Omental fat pad (tissue), 4 donors: ENCODE results near the gene YEATS4. TPM values are rescaled to one million over a fixed set of nuclear protein-coding genes. Genes with fewer than 3 reads are reported as not detected.

Source experiments
- ATAC-seq: fragments of 150-250 bp; one replicate; pipeline ENCODE4 v1.9.1; 2016; ENCODE audit warnings: mild to moderate bottlenecking, moderate library complexity; ENCODE audit not compliant: low FRiP score
- DNase-seq: peaks from one replicate; pipeline ENCODE4 v3.0.0-alpha.2; 2019; ENCODE audit warnings: low spot score
- total RNA-seq, 4 donors: library from RNA; depleted of rRNA; stranded (reverse); fragments of >200 nt; gene quantifications; one replicate each; pipeline ENCODE4 v1.1.0, GENCODE V29; 2016
- TF ChIP-seq, protein P1 (sequence below), 3 donors: fragments of 450-650 bp; IDR thresholded peaks; one replicate each; pipeline ENCODE4 v1.5.1; 2016 to 2017; ENCODE audit warnings: antibody characterized with exemption in 3 of 3, mild to moderate bottlenecking in 3 of 3, moderate library complexity in 2 of 3

Gene YEATS4
- total RNA-seq, 4 donors from 2014 or later = 6.0 to 10.6 (median 7.0) TPM

DNA sequence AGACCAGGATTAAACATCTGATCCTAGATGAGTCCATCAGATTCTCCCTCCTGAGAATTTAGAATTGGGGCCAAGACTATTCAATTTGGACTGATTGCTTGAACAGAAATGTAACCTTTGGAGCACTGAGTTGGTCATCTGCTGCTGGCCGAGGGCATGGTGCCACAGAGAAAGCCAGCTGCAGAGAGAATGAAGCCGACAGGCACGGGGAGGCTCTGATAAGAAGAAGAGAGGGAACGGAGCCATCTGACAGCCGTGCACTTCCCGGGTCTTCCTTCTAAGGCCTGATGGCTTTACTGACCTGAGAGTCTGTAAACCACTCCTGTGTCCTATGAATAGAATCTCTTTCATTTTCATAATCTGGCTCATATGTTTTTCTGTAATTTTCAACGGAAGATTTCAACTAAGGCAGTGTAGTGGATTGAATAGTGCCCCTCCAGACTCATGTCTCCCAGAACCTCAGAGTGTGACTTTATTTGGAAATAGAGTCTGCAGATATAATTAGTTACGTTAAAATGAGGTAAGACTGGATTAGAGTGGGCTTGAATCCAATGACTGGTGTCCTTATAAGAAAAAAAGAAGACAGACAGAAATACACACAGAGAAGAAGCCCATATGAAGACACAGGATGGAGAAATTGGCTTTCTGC, 71.5 kb downstream of the YEATS4 start:
- TF ChIP-seq, protein P1, sequence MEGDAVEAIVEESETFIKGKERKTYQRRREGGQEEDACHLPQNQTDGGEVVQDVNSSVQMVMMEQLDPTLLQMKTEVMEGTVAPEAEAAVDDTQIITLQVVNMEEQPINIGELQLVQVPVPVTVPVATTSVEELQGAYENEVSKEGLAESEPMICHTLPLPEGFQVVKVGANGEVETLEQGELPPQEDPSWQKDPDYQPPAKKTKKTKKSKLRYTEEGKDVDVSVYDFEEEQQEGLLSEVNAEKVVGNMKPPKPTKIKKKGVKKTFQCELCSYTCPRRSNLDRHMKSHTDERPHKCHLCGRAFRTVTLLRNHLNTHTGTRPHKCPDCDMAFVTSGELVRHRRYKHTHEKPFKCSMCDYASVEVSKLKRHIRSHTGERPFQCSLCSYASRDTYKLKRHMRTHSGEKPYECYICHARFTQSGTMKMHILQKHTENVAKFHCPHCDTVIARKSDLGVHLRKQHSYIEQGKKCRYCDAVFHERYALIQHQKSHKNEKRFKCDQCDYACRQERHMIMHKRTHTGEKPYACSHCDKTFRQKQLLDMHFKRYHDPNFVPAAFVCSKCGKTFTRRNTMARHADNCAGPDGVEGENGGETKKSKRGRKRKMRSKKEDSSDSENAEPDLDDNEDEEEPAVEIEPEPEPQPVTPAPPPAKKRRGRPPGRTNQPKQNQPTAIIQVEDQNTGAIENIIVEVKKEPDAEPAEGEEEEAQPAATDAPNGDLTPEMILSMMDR (IDR thresholded peaks at IDR 0.05) = no peak
- no peak for DNase-seq
- ATAC-seq = no peak

DNA sequence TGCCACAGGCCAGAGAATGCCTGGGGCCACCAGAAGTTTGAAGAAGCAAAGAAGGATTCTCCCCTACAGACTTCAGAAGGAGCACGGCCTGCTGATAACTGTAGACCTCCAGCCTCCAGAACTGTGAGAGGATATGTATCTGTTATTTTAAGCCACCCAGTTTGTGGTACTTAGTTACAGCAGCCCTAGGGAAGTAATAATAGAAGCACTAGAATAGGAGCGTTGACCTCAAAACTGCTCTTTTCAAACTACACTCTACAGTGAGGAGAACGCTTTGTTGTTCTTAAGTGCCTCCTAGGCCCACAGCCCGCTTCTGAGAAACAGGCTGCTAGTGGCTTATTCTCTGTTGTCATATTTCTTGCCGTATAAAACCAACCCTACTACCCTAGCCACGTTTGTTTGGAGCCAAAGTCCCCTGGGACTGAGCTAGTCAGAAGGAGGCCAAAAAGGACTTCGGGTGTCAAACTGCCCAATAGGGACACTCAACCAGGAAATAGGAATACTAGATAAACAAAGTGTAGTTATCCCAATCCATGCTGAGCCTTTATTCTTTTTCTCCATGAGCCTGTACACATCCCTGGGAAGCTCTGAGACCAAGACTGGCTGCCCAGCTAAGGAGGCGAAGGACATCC, 72.2 kb downstream of the YEATS4 start:
- DNase-seq (no peak), ATAC-seq (no peak)

DNA sequence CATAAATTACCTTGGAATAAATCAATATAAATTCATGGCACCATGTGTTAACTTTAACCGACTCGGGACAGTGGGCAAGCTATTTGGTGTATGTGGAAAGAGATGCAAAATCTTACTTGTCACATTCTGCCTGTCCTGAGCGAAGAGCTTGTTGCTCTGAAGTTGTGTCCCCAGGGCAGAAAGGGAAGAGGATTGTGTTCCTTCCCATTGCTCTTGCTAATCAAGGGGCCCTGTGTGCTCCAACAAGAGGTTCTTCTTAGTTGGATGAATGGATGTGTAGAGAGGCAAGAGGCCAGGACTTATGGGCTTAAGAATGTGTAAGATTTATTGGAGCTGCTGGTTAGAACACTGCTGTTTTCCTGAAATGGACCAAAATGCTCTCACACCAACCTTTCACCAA, 74.1 kb downstream of the YEATS4 start:
- ATAC-seq (no peak), DNase-seq (no peak)
- TF ChIP-seq, protein P1 (IDR thresholded peaks at IDR 0.05) = no peak

More for the DNA sequence above, 72.2 kb downstream of the YEATS4 start:
- TF ChIP-seq, protein P1 (IDR thresholded peaks at IDR 0.05) = no peak

DNA sequence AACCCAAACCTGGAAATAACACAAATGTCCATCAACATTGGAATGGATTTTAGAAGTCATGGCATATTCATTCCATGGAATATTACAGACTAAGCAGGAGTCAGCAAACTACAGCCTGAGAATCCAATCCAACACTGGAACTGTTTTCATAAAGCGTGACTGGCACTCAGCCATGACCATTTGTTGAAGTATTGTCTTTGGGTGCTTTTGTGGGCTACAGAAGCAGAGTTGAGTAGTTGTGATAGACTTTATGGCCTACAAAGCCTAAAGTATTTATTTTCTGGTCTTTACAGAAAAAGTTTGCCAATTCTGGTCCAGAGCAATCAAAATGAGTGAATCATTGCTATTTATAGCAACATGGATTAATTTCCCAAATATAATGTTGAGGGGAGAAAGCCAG, 76.1 kb downstream of the YEATS4 start:
- no peak for ATAC-seq

DNA sequence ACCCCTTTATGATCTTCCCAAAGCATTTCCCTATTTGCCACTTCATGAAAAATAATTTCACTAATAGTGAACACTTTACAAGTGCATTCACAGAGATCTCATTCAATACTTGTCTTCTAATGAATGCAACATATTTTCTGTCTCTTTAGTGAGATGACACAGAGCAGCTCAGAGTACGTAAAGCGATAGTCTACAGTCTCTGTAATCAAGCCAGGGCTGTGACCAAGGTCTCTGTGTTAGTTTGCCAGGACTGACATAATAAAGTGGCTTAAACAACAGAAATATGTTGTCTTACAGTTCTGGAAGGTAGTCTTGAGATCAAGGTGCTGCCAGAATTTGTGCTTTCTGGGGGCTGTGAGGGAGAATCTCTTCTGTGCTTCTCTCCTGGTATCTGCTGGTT, 77.5 kb downstream of the YEATS4 start:
- DNase-seq (no peak), ATAC-seq (no peak)
- TF ChIP-seq, protein P1 (IDR thresholded peaks at IDR 0.05) = no peak

More for the DNA sequence above, 76.1 kb downstream of the YEATS4 start:
- TF ChIP-seq, protein P1 (IDR thresholded peaks at IDR 0.05) = no peak
- DNase-seq = no peak

DNA sequence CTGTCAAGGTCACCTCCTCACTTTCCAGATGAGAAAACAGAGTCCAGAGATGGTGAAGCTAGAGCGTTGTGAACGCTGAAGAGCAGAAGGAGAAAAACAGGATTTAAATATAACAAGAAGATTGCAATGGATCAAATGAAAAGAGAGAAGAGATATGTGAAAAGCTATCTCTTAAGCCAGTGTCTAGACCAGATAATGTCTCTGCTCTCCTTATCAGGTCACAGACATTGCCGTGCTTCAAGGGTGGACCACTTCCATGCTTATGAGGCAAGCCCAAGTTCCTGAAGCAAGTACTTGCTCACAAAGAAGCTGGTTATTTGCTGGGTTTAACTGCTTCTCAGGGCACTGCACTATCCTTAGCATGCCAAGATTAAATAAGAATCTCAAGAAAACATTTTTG, 79.0 kb downstream of the YEATS4 start:
- no peak for ATAC-seq
- TF ChIP-seq, protein P1 (IDR thresholded peaks at IDR 0.05) = no peak
- no peak for DNase-seq

DNA sequence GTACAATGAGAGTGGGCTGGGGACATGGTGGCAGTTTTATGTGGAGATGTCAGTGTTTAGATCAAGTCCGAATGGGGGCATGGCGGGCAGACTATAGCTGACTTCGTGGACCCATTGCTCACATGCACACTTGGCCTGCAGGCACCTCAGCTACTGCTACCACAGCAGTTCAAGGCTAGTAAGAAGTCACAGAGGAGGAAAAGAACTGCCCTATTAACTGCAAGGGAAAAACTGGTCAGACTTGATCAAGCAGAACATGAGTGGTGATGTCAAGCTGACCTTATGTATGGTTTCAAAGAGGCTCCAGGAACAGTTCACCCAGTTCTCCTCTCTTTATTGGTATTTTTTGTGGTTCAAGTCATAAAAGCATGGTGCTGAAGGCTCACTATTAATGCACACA, 80.5 kb downstream of the YEATS4 start:
- no peak for DNase-seq
- TF ChIP-seq, protein P1 (IDR thresholded peaks at IDR 0.05) = no peak
- ATAC-seq = no peak
